HG02798 (cell line): ENCODE data around the gene TMEM26.

Experiments
- ATAC-seq: cut with Tn5 transposase; IDR thresholded peaks from one replicate; pipeline ENCODE4 v1.9.1; 2021; ENCODE audit warnings: mild to moderate bottlenecking; ENCODE audit not compliant: unreplicated experiment, poor library complexity

TMEM26 gene

DNA sequence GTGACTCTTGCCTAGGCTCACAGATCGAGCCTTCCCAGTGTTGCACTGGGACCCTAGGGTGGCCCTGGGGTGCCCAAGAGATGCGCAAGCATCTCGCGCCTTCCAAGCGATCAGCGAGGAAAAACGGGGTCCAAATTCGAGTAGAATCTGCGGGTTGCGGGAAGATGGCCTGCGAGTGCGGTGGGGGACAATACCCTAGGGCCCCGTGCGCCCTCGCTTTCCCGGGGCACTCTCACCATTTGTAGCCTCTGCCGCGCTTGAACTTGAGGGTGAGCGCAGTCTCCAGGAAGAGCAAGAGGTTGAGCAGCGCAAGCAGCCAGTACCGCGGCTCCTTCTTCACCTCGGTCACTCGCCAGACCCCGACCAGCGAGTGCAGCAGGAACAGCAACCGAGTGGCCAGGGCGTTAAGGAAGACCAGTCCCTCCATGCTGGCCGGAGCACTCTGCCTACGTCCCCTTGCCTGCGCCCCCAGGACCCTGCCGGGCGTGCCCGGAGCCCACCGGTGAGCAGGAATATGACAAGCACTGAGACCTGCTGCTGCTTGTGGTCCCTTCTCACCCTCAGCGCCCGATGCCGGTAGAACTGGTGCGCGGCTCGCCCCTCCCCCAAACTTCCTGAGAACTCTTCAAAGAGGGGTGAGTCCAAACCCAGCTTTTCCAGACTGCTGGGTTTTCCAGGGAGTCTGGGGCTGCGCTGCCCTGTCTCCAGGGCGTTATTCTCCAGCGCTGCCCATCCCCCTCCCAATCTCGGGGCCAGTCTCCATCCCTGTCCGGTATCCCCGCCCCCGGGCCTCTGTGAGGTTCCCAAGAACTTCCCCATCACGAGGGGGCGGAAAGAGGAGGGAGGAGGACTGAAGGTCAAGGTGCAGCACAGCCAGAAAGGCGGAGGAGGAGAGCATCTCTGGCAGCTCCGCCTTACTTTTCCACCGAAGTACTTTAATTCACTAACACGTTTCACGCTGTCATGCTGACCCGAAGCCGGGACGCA, at the start of gene TMEM26:
Gene TMEM26, minus strand, starts transcription at position 727 of the 987 bp plus-strand sequence. Its CDS starts 300 bp downstream, at position 427.
- ATAC-seq = no peak

DNA sequence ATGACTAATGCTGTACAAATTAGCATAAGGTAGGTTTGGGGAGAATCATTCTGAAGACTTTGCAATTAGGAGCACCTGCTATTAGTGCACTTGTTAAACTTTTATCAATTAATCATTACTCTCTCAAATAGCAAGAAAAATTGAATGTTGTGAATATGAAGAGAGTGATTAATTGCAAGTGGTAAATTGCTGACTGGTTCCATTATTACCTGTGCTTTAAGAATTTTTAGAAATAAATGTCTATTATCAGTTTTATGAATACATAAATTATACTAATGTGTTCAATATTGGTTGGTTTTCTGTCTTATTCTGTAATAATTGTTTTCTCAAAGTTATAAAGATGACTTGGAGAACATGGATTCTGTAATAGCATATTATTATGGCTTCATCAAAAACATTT, 47.3 kb upstream of the TMEM26 start:
- ATAC-seq = no peak

DNA sequence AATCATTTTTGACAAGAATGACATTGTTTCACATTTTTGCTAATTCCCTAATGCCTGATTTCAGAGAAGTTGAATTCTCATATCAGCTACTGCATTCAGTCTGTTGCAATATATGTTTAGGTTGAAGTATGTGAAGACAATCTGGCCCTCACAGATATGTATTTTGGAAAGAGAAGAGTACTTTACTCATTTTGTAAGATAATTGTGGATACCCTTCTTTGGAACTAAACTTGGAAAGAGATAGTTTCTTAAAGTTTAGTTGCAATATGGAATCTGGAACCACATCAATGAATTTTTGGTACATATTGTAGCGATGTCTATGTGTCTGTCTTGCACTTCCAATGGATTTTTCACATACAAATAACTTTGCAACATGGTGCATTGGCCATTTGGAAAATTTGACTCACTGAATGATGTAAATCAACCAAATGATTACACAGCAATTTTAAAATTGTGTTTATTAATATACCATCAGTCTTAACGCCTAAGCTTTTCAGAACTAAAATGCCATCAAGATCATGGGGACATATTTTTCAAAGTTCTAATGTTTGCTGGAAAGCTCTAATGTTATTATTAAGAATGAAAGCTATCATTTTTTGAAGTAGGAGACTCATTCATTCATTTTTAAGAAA, 39.3 kb upstream of the TMEM26 start:
- ATAC-seq = no peak

DNA sequence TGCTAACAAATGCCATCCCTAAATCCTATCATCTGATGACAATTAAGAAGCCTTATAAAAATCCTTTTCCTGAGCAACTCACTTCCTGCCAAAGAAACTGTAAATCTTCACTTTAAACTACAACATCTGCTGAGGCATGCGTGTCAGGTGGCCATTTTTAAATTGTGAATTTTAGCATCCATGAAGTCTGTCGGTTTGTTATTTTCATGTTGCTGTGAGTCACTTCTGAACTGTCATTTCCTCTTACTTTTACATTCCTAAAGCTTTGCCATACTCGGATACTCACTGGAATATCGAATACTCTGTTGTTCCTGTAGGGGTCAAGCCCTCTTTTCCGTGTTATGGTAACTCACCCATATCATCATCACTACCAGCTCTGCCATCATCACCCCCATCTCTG, 34.3 kb upstream of the TMEM26 start:
- ATAC-seq = no peak

DNA sequence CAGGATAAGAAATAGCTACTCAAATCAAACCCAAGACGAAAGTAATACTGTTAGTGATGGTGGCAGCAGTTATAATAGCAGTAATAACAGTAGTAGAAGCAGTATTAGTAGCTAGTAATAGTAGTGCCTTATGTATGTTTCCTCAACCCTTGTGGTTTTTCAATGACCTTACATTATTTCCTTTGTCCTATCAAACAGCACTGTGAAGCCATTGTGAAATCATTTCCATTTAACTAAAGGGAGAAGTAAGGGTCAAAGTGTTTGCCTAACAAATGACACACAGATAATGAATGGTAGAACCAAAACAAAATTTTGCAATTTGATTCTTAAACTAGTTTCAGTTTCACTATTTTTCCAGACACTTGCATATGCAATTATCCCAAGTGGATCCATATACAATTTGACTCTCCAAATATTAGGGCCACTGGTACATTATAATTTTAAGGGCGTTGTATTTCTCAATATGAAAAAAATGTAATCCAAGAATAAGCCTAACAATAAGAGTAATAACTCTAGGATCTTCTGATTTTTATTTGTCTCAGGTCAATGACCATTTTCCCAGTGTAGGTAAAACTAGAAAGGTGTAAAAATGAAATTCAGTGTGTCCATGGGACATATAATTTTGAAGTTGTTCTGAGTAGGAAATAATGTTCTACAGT, 33.7 kb upstream of the TMEM26 start:
- no peak for ATAC-seq

DNA sequence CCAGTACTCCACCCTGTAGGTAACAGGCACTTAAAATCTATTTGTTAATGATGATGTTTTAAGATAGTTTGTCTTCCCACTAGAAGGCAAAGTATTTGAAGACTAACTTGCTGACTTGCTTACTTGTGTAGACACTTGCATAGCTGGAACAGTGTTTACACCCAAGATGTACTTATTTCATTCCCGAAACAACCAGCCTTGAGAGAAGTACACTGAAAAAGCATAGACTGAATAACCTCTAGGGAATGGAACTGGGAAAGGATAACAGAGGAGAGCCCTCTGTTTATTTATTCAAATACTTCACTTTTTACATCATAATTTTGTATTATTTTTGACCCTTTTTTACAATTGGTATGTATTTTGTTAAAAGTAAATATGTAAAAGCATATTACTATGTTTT, 33.1 kb upstream of the TMEM26 start:
- no peak for ATAC-seq

DNA sequence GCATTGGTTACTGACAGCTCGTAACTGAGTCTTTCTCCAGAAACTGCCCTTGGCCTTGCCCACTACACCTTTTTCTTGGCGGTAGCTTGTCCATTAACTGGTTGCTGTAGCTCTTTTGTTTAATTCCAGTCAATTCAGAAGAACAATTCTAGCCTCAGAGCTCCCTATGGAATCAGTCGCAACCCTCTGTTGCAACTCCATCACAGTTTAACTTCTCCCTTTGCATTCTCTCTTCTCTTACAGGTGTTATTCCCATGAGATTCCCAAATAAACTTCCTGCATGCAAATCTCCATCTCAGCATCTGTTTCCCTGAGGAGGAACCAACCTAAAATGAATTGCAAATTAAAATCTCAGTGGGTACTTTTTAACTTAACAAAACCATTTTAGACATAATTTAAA, 28.4 kb upstream of the TMEM26 start:
- ATAC-seq = no peak

DNA sequence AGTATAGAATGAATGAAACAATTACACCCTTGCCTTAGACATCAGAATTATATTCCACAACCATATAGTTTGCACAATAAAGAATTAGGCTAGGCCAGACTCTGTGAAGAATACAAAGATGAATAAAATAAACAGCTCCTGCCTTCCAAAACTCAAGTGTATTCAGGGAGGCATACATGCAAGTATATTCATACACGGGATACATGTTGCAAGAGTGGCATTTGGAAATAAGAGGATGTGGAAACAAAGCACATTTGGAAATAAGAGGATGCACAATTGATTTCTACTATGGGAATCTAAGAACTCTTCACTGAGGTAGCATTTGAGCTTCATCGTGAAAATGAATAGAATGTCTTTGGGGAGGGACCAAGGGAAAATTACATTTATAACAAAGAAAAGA, 27.0 kb upstream of the TMEM26 start:
- ATAC-seq = no peak

DNA sequence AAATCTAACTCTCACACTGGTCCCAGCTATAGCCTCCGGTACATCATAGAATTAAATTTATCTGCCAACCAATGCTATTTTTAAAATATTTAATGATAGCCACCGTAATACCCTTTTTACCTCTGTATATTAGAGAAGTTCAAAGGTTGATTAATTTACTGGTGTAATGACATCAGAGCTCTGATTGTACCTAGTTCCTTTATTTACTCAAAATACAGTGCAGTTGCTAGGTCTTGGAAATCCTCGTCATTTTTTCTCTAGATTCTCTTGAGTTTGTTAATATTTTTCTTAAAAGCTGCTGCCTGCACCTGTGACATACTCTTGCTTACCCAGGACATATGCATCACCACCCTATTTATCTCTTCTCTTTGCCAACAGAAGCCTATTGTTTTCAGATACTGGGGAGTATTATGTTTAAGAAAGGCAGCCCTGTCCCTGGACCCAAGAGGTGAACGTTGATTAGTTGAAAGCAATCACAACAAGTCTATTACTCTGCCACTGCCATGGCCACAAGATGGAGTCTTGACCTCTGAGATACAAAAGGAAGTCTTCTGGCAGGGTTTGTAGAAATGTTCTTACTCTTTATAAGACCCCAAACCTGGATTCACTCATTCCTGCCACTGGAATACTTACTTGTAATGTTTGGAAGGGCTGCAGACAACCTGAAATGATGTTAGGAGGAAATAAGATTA, 25.6 kb upstream of the TMEM26 start:
- no peak for ATAC-seq

DNA sequence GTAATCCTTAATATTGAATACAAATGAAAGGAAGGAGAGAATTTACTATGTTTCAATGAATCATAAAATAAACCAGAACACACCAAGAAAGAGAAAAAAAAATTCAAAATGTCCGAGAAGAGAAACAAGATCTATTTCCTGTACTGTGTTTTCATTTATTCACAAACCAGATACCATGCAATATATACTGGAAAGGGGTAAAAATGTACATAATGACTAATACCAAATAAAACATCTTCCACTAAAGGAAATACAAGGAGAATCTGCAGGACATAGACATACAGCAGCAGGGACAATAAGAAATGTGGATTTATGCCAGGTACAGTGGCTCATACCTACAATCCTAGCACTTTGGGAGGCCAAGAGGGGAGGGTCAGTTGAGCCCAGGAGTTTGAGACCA, 24.3 kb upstream of the TMEM26 start:
- no peak for ATAC-seq

DNA sequence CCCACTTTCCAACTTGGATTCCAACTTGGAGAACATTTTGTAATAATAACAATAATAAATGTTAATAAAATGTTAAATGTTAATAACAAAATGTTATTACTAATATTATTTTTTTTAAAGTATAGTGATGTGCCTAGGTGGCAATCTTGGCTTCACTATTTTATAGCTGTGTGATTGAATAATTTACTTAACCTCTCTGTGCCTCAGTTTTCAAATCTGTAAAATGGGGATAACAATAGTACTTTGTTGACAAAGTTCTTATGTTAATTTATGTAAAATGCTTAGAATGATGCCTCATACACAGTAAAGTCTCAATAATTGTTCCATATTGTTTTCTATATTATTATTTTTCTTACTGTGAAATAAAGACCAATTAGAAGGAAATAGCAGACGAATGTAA, 23.3 kb upstream of the TMEM26 start:
- no peak for ATAC-seq

DNA sequence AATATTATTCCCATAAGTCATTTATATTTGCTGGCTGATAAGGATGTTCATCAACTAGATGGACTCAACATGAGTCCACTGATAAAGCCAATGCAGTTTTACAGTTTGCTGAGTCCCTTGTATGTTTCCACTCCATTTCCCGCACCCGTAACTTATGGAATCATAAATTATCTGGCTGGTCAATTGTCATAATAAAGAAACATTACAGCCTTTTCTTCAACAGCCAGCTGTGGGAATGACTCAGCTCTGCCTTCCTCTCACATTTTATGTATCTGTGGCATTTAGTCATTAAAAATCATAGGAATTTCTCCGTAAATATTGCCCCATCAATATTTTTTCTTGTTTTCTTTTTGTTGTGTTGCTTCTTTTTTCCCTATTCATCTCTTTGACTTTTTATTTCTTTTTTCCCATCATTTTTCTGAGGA, 22.3 kb upstream of the TMEM26 start:
- ATAC-seq = no peak

DNA sequence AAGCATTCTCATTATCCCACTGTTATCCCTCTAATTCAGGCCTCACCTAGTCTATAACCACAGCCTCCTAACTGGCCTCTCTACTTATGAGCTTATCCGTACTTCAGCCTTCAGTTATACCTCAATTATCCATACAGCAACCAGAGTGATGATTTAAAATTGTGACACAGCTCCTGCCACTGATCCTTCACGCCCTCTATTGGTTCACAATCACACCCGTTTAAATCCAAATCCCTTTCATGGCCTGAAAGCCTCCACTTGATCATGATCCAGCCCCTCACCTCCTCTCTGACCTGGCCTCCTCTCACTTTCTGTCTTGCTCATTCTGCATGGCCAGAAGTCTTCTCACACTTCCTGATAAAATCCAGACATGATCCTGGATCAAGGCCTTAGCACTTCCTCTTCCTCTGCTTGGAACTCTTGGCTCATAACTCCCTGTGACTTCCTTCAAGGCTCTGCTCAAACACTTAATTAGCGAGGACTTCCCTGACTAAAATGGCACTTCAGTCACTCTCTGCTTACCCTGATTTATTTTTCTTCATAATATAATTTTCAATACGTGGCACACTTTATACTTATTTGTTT, 19.0 kb upstream of the TMEM26 start:
- ATAC-seq = no peak

DNA sequence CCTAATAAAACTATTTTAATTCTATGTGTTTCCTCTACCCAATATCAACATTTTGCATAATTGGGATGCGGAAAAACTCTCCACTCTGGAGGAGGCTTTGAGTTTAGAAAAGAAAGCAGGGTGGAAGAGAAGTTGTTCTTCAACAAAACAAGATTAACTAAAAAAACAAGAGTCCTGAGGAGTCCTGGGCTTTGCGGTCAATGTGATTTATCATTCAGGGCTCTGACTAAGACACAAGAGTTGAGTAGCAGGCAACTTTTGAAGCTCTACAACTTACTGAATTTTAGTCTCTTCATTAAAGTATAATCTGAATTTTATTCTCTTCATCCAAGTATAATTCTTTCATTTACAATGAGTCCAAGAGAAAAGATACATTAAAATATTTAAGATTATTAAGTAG, 18.3 kb upstream of the TMEM26 start:
- no peak for ATAC-seq

DNA sequence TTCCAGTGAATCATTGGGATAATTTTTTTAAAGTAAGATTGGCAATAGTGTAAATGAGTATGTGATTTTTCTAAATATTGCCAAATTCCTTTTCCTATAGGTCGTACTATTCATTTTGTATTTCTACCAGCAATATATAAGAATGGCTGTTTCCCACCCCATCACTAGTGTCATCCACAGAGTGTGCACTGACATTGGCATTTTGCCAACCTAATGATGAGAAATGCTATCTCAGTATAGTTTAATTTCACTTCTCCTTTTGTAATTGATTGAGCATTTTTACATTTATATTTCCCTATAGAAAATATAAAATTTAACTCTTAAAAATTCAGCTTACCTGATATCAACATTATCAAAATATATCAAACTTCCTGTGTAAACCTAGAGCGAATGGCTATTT, 17.6 kb upstream of the TMEM26 start:
- no peak for ATAC-seq

DNA sequence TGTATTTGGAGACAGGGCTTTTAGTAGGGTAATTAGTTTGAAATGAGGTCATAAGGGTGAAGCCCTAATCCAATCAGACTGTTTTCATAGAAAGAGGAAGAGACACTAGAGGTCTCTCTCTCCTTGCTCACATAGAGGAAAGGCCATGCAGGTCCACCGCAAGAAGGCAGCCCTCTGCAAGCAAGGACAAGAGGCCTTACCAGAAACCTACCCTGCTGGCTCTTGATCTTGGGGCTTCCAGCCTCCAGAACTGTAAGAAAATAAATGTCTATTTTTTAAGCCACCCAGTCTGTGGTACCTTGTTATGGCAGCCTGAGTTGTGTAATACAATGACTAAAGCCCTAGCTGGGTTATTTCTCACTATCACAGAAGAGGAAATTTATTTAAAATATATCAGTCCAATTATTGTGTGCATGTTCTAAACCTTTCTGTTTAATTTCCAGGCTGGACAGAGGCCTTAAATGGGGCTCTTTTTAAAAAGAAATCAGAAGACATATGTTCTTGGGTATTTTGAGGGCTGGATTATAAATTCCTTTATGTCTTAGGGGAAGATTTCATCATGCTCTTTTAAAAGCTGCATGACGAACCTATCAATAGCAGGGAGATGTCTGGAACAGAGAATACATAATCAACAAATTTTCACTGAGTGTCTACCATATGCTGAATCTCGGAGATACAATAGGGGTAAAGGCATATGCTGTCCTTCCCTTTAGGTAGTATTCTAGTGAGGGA, 12.9 kb upstream of the TMEM26 start:
- ATAC-seq = no peak

DNA sequence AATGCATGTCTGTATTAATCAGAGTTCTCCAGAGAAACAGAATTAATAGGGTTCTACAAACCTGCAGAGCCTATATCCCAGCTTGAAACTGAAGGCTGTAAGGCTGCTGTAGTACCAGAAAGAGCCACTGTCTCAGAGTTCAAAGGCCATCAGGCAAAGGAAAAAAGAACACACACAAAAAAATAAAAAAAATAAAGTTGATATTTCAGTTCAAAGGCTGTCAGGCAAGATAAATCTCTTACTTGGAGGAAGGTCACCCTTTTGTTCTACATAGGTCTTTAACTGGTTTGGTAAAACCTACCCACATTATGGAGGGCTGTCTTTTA, 12.0 kb upstream of the TMEM26 start:
- ATAC-seq = no peak

DNA sequence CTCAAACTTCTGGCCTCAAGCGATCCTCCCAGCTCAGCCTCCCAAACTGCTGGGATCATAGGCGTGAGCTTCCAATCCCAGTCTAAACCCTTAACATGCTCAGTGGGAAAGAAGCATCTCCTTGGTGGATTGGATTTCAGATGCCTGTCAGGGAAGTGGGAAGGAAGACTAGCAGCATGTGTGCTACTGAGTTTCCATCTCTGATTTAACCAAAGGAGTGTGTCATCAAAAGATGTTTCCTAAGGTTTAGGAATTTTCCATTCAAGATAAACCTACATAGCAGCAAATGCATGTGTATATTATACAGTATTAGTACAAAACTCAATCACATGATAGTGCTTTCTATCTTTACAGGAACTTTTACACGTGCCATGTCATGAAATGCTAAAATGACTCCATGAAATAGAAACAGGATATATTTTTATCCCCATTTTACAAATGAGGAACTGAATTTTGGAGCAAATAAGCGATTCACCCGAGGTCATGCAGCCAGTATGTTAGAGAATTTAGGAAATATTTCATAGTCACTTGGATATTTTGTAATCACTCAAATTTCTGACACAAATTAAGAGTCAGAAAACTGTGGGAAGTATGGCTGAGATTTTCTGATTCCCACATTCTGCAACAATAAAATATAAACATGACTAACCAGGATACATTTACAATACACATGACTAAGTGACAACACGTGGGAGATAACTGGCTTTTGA, 11.4 kb upstream of the TMEM26 start:
- no peak for ATAC-seq
